HG03135 (cell line): ENCODE measurements around the gene NEK2.
"Not testable (repeated sequence)": the region's sequence is repeated elsewhere in the genome, so short reads cannot be mapped to it uniquely, and the experiment has no call there.

Source experiments
- ATAC-seq: cut with Tn5 transposase; IDR thresholded peaks from one replicate; pipeline ENCODE4 v1.9.1; 2021; ENCODE audit warnings: mild to moderate bottlenecking, moderate library complexity; ENCODE audit not compliant: unreplicated experiment

NEK2 gene

DNA sequence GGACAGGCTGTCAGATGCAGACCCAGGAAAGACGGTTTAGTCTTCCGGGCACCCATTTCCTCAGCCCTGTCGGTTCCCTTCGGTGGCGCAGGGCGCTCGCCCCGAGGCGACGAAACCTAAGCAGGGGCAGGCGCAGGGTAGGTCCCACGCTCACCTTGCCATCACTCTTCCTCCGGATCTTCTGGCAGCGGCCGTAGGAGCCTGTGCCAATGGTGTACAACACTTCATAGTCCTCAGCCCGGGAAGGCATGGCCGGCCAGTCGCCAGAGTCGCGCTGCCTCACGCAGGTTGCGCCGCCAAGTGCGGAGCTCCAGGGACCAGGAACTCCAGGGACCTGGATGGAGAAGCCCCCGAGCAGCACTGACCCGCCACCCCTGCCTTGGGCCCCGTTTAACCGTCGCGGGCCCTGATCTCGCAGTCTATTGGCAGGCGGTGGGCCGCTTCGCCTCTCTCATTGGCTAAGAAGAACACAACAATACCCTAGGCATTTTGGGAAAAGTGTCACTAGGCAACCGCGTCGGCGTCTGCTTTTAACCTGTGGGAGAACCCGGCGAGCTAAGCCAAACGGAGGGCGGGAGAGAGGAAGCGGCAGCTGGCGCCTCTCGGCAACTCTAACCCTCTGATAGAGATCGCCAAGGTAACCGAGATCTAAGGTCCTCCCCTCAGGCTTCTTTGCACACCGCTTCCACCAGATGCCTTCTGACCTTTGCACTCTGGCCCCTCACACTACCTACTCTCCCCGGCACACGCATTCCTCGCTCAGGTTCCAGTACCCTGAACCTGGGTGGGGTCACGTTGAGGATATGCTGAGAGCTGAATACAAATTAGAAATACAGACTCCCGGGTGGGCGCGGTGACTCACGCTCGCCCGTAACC is at the start of gene NEK2:
Gene NEK2, minus strand, starts transcription at position 392 of the 876 bp plus-strand sequence. Its CDS starts 142 bp downstream, at position 250.
- ATAC-seq: peak; percentile 95

DNA sequence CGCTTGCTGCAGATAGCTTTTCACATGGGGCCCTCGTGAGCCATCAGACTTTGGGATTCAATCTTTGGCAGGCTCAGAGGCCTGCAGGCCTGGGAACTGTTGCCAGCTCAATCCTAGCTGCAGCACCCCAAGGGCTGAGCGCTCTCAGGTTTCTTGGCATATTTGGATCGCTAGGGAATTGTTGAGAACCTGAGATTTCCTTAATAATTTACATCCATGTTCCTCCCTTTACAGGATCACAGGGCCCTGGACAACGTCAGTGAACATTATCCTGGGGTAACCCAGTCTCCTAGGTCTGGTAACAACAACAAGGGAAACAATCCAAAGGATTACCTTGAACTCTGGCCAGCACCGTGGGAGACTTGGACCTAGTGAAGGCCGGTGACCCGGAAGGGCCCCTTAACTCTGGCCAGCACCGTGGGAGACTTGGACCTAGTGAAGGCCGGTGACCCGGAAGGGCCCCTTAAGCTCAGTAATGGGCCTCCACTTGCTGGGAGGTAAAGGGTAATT is 49.3 kb upstream of the NEK2 start:
- no peak for ATAC-seq

DNA sequence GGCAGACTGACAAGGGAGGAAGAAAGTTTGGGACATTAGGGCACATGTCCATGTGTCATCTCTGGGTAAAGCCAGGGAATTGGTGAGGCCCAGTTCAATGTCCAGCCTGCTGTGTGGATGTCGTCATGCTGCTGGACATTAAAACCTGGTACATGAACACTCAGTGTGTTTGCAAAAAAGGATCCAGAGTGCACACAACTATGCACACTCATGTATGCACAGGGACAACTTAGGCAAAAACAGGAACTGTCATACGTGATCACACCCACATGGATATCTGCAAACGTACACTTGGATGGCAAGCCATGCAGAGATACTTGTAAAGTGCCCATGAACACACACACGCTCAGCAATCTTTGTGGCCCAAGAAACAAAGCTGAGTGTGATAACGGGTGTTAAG is 47.9 kb upstream of the NEK2 start:
- no peak for ATAC-seq

DNA sequence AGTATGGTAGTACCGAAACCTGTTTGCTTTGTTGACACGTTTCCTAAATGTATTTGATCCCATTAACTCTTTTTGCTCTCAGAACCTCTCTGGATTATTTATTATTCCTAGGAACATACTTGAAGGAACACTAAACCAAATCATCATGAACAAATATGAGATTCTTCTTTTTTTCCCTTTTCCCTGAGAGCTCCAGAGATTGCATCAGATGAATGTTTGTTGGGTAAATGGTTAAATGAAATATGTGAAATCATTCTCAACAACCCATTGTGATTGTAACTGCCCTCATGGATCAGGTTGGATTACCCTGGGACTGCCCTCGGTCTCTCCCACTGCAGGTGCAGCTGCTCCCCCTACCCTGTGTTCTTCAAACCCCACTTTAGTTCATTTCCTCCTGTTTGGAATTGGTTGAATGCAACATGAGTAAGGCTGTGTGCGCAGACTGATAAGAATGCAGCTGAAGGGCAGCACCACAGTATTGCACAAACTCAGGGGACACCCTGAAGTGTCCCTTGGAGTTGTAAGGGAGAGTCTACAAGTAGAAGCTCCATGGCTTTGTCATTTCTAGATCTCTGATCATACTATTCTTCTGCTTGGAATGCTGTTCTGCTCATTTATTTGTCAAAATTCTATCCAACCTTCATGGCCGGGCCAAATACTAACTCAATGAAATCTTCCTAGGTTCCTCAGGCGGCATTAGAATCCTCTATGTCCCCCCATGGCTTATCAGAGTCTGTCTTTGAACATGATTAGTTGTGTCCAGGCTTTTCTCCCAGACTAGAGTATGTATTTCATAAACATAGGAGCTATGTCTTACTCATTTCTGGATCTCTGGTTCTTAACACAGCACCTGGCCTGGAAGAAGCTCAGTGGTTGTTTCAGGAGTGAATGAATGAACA is 47.1 kb upstream of the NEK2 start:
- no peak for ATAC-seq

DNA sequence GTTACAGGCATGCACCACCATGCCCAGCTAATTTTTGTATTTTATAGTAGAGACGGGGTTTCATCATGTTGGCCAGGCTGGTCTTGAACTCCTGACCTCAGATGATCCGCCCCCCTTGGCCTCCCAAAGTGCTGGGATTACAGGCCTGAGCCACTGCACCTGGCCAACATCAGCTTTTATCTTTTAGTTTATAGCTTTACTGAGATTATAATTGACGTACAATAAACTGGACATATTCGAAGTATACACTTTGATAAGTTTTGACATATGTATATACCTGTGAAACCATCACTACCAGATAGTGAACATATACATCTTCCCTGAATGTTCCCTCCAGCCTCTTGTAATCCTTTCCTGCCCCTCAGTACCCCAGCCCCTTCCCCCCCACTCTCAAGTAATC is 41.1 kb upstream of the NEK2 start:
- ATAC-seq: not testable (repeated sequence)

DNA sequence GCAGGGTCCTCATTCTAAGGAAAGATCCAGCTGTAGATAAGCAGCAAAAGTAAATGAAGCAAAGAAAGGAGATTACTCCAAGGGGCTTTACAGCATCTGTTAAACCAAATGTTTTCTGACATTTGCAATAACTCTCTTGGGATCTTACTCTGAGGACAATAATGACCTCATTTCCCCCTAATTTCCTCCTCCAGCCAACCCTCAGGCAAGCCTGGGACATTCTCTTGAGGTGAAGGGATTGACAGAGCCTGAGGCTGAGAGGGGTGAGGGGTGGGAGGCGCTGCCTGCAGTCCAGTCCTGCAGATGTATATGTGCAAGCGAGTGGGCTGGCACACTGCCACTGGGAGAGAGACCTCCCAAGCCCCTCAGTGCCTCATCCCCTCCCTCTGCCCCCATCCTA is 40.5 kb upstream of the NEK2 start:
- no peak for ATAC-seq

DNA sequence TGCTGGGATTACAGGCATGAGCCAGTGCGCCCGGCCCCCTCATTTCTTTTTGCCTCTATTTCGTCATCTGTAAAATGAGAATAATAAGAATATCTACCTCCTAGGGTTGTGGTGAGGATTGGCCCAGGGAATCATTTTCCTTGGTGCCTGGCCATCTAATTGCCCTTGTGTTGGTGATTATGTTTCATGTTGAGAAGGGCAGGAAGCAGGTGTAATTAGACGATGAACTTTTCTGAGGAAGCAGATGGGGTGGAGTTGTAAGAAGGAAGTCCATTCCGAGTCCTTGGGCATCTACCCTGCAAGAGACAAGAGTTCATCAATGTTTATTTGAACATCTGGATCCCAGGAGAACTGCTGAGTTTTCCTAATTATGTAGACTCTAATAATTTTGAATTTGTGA is 38.7 kb upstream of the NEK2 start:
- ATAC-seq: no peak

DNA sequence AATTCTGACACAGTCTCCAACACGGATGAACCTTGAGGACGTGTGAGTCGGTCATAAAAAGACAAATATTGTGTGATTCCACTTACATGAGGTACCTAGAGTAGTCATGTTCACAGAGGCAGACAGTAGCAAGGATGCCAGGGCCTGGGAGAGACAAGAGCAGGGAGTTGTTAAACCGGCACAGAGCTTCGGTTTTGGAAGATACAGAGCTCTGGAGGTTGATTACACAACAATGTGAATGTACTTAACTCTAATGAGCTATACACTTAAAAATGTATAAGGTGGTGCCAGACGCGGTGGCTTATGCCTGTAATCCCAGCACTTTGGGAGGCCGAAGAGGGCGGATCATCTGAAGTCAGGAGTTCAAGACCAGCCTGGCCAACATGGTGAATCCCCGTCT is 37.8 kb upstream of the NEK2 start:
- ATAC-seq: no peak

DNA sequence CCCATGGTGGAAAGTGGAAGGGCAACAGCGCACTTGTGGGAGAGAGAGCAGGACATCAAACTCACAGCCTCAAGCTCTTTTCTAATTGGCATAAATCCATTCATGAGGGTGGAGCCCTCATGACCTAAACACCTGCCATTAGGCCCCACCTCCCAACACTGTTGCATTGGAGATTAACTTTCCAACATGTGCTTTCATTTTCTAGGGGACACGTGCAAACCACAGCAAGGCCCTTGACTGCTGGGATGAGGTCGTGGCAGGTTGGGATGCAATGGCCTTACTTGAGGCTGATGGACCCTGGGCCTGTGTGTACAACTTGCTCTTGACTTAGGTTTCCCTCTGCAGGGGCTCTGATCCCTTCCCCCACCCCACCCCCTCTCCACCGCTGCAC is 35.9 kb upstream of the NEK2 start:
- no peak for ATAC-seq

DNA sequence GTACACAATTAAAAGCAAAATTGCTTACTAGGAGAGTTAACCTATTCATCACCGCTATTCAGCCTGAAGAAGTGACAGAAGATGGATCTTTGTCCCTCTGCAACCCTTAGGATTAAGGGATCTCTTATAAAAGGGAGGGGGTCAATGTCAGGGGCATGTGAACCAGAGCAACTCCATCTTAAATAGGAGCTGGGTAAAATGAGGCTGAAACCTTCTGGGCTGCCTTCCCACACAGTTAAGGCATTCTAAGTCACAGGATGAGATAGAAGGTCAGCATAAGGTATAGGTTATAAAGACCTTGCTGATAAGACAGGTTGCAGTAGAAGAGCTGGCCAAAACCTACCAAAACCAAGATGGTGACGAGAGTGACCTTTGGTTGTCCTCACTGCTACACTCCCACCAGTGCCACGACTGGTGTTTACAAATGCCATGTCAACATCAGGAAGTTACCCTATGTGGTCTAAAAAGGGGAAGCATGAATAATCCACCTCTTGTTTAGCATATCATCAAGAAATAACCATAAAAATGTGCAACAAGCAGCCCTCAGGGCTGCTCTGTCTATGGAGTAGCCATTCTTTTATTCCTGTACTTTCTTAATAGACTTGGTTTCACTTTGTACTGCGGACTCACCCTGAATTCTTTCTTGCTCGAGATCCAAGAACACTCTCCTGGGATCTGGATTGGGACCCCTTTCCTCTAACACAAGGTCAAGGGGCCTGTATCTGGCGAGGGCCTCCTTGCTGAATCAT is 35.3 kb upstream of the NEK2 start:
- ATAC-seq: no peak

DNA sequence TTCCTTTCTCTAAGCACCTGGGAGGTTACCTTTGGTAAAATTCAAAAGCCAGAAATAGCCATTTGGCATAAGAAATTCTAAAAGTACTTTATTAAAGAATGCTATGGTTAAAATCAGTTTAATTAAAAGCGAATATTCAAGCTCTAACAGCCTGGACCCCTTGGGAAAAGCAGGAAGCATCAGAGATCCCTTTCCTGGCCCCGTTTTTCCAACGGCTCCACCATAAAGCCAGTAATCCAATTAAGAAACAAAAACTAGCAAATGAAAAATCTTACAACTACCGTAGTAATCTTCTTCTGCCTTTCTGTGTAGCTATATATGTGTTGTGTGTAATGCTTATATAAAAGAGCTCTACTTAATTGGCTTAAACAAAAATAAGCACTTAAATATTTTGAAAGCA is 33.5 kb upstream of the NEK2 start:
- no peak for ATAC-seq

DNA sequence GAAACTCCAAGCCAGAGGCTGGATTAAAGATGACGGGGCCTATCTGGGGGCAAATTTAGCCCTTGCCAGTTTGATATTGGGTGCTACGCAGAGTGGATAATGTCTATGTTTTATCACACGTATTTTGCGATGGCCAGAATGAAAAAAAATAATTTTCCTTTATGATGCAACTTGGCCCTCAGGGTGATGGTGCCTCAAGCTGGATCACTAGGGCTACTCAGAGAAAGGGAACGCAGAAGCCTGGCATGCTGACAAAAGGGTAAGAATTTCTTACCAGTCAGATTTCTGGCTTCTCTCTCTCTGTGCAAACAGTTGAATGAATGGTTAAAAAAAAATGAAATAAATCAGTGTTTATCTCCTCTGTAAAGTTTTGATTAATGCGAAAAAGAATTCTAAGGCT is 32.6 kb upstream of the NEK2 start:
- ATAC-seq: no peak

DNA sequence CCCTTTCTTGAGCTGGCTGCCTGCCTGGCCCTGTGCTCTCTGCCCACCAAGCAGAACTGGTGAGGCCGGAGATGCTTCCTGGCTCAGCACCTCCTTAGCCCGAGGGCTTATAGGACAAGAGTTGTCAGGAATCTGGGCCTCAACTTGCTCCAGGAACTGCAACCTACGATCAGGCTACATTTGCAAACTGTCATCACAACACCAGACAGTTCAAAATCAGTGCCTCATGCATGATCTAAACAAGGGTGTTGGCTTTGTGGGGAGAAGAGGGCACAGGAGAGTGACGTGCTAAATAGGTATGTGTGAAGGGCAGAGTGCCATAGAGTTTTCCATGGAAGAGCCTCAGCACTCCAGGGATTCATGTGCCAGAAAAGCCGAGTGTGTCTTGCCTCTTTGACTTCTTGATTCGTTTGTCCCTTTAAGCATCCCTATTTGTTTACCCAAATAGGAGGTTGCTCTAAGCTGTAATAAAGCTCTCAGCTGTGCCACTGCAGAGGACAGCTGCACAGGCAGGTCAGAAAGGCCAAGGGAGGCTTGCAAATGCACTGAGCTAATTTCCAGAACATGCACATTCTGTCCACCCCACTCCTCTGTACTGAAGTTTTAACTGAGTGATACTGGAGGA is 30.2 kb upstream of the NEK2 start:
- no peak for ATAC-seq

DNA sequence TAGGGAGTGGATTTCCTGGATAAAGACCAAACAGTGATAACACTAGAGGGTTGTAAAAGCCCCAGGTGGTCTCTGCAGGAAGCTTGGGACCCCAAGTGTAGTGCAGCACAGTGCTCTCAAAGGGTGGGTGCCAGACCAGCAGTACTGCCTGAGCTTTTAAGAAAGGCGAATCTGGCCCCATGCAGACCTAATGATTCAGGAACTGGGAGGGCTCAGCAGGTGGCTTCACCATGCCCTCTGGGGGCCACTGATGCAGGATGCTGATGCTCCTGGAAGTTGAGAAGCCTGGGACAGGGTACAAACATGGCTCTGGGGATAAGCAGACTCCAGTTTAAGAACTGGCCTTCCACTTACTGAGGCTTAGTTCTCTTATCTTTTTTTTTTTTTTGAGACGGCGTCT is 29.1 kb upstream of the NEK2 start:
- no peak for ATAC-seq

DNA sequence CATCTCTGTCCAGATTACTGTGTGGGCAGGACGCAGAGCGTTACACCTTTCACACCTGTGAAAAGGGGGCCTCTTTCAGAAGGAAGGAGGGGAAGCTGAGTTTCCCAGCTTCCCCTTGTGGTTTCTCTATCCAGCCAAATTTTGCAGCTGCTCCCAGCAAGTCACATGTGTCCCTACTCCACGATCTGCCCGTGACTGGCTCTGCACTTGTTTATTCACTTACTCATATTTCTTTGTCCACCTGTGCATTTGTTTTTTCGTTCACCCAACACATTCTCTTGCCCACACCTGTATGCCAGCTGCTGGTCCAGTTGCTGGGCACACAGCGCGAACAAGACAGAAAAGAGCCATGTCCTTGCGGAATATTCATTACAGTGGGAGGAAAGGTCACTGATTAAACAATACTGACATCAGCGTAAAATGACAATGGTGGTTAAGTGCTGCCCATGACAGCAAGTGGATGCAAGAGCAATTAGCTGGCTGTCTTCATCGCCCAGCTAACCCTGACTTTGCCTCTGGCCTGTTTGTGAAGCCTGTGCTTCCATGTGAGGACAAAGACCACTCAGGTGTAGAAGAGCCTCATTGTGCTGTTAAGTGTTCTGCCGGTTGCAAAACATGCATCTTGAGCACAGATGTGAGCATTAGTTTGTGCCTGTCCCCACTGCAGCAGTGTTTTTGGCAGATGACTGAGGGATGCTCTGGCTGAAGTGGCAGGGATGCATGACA is 28.6 kb upstream of the NEK2 start:
- ATAC-seq: no peak

DNA sequence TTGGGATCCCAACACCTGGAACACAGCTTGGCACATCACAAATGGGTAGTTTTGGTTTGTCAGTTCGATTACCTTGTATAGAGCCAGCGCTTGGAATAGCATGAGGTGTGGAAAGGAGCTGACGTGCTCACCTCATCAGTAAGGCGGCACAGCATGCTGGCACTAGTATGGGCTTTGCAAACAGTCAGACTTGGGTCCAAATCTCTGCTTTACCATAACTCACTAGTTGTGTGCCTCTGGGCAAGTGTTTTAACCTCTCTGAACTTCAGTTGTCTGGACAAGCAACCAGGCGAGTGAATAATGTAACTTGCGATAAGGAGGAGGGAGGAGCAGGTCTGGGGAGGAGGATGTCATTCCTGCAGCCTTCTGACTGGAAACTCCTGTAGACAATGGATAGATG is 26.3 kb upstream of the NEK2 start:
- ATAC-seq: no peak

DNA sequence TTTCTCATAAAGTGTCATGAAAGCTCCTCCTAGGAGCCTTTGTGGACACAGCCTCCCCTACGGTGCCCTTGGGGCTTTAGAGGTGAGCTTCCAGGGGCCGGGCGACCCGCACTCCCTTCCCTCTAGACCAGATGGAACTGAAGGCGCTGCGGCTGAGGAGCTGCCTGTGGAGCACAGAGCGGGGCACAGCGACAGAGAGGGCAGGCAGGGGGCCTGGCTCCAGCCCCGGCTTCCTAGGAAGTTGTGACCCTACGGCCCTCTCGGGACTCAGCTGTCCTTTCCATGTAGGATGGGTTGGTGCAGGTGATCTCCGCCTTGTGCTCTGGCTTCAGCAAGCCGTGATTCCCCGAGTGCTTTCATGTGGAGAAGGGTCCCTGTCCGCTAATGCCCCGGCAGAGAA is 23.6 kb upstream of the NEK2 start:
- no peak for ATAC-seq

DNA sequence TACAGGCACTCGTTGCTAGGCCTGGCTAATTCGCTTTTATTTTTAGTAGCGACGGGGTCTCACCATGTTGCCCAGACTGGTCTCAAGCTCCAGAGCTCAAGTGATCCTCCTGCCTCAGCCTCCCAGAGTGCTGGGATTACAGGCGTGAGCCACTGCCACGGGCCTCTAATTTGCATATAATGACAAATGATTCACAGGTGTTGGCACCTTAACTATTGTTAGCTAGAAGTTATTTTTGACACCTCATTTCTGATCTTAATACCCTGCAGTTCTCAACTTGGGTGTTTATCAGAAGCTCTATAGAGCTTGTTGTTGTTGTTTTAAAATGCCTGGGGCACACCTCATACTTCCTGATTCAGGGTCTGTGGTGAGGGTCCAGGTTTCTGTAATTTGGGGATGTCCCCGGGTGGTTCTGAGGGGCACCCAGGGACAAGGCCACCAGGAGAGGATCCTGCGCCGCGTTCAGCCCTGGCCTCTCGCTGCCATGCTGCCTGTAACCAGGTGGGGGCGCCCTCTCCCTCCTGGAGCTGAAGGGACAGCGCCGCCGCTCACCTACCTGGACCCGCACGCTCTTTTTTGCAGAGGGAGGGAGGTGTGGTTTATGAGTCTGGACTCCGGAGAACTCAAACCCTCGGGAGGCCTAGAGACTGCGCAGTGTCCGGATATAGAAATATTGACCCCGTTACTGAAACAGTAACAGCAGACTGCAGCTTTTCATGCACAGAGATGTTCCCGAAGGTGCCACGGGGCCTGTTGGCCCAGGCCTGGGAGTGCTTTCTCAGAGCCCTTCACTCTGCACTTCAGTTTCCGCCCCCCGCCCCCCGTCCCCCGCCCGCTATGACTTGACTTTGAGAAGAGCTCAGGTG is 23.0 kb upstream of the NEK2 start:
- peak; percentile 56 for ATAC-seq

DNA sequence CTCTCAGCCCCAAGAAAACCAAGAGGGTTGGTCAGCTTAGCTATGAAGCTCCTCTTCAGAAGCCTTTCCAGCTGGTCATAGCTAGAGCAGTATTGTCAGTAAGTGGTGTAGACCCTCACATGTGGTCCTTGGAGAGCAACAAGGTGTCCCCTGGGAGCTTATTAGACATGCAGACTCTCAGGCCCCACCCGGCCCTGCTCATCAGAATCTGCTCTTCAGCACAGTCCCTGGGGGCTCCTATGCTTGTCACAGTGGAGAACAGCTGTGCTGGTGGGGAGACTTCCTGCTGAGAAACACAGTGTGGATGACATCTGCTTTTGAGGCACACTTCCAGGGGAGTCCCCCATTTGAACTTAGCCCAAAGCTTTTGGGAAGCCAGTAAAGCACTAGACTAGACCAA is 21.9 kb upstream of the NEK2 start:
- peak; percentile 83 for ATAC-seq
